Posterior cingulate gyrus (tissue), 11 donors: Measurements from ENCODE around the gene PVR.
"Not testable (repeated sequence)": the region's sequence is repeated elsewhere in the genome, so short reads cannot be mapped to it uniquely, and the experiment has no call there.

Experiments used
- DNase-seq, 10 donors: peaks; one replicate each; pipeline versions ENCODE4 v3.0.0 to v3.0.0-alpha.2; 2020 to 2021; ENCODE audit warnings: mixed read lengths in 3 of 10
- intact Hi-C: fragments of 100-400 bp; cut with DNase I; formaldehyde crosslinking; loops from one replicate; pipeline ENCODE4 v1.15.1; 2023

Gene PVR

GRCh38 chr19:44668985-44669764 lies 25.5 kb downstream of the PVR start:
- intact Hi-C loops: no loop called here
- DNase-seq: peak in 1 of 10 donors; percentile 32

- DNase-seq: peak in 1 of 10 donors; percentile 20
- intact Hi-C loops: not testable (repeated sequence)
Observed at GRCh38 chr19:44670027-44670426, 26.3 kb downstream of the PVR start.

DNA sequence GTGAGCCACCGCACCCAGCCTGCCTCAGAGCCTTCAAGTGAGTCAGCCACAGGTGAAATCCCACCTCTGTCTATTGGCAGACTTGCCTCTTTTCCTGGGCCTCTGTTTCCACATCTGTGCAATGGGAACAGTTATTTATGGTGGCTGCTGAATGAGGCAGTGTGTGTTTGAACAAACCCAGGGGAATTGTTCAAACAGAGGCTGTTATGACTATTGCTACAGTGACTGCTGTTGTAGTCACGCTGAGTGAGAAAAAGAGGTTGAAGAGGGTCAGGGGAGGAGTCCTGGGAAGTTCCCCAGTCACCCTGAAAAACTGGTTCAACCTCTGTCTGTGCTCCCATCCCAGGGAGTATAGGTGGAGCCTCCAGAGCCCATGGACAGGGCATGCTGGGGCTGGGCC lies 27.7 kb downstream of the PVR start, which contains the start of gene CEACAM19:
CEACAM19 (plus strand) TSS at position 83 of the 400 bp plus-strand sequence. CDS start 450 bp downstream, outside the sequence.
- no peak for DNase-seq
- intact Hi-C loops: no loop called here

DNA sequence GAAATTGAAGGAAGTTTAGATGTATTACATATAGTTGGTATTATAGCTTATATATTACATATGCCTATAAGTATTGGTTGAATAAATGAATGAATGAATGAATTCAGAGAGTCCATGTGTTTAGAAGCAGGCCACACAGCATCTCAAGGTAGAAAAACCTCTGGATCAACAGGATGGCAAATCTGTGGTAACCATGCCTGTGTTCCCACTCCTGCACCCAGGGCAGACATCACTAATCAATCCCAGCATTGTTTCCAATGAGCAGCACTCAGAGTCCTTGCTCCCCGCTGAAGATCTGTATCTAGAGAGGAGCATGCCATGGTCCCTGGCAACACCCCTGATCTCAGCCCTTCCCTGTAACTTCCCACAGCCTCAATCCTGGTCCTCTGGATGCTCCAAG lies 28.5 kb downstream of the PVR start:
- intact Hi-C loops: no loop called here
- DNase-seq: peak in 1 of 10 donors; percentile 9

GRCh38 chr19:44673510-44673909 lies 29.8 kb downstream of the PVR start:
- intact Hi-C loops: no loop called here

DNA sequence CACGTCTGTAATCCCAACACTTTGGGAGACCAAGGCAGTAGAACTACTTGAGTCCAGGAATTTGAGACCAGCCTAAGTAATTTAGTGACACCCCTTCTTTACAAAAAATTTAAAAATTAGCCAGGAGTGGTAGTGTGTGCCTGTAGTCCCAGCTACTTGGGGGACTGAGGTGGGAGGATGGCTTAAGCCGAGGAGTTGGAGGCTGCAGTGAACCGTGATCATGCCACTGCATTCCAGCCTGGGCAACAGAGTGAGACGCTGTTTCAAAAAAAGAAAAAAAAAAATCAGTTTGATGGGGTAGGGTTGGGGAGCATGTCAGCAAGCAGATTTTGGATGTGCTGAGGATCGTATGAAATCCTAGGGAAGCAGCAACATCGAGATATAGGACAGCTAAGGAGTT lies 31.8 kb downstream of the PVR start:
- intact Hi-C loops: no loop called here
- peak in 1 of 10 donors; percentile 12 for DNase-seq

More at GRCh38 chr19:44673510-44673909, 29.8 kb downstream of the PVR start:
- peak in 1 of 10 donors; percentile 1 for DNase-seq

DNA sequence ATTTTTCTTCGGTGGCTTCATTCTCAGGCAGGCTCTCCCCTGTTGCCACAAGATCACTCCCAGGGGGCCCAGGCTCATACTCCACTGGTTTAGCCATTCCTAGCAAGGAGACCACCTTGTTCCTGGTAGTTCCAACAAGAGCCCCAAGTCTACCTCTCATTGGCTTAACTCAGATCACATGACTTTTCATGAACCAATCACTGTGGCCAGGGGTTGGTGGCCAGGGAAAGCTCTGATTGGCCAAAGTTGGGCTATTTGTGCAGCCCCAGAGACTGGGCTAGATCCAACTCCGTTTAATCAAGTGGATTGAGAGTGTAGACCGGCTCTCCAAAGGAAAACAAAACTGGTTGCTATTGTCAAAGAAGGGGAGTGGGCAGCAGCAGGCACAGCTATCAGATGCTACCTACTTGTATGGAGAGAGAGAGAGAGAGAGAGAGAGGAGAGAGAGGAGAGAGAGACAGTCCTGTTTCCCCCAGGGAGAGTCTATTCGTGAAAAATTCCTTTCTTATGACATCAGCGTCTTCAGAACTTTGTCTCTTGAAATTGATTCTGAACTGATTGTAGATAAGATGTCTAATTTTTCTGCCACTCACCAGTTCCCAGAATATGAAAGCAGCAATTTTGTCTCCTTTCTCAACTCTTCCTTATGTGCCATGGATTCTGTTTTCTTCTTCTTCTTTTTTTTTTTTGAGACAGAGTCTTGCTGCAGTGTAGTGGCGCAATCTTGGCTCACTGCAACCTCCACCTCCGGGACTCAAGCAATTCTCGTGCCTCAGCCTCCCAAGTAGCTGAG lies 33.5 kb downstream of the PVR start:
- intact Hi-C loops: no loop called here
- DNase-seq: peak in 1 of 10 donors; percentile 7

DNA sequence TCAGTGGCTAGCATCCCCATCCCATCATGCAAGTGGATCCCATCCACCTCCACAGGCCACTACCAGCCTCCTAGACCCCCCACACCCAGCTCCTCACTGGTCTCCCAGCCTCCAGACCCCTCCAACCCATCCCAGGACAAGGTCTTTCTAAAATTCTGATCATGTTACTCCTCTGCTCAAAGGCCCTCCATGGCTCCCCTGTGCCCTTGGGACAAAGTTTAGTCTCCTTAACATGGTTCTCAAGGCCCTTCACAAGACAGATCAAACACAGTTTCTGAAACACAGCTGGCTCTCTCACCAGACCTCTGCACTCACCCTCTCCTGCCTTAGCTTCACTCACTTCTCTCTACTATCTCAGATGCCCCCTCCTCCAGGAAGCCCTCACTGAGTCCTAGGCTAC lies 36.8 kb downstream of the PVR start:
- intact Hi-C loops: no loop called here

DNA sequence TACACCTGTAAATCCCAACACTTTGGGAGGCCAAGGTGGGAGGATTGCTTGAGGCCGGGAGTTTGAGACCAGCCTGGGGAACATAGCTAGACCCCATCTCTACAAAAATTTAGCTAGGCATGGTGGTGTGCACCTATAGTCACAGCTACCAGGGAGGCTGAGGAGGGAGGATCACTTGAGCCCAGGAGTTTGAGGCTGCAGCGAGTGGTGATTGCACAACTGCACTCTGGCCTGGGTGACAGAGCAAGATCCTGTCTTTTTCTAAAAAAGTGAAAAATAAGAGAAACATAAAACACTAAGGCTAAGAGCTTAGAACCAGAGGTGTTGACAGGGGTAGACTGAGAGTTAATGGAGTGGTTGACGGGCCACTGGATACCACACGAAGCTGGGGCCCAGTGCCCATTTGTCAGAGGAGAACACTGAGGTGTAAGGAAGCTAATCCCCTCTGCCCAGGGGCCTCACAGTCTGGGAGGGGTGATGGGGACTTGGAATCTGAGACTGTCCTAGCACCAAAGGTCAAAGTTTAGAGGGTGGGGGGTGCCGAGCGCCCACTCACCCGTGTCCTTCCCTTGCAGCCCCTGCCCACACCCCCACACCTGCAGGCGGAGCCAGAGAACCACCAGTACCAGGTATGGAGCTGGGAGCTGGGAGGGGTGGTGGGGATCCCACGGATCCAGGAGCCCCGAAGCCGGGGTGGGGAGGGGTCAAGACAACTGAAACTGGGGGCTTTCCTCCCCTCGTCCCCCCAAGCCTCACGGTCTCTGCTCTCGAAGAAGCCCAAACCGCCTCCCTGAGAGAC lies 38.5 kb downstream of the PVR start:
- intact Hi-C loops: no loop called here
- DNase-seq: peak in 2 of 10 donors; percentile 48 to 54

More for the DNA sequence above, 36.8 kb downstream of the PVR start:
- peak in 1 of 10 donors; percentile 44 for DNase-seq

DNA sequence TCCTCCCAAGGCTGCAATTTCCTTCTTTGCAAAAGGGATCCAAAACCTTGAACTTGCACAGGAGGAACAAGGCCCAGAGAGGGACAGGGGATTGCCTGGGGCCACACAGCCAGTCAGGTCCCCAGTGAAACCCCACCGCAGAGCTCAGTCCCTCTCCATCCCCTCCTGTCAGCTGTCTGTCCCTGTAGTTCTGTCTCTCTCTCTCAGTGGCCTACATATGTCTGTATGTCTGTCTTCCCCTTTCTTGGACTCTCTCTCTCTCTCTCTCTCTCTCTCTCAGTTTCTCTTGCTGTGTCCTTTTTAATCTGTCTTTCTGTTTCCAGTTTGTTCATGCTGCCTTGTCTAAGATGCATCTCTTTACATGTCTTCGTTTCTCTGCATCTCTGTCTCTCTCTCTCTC lies 39.1 kb downstream of the PVR start:
- DNase-seq: peak in 1 of 10 donors; percentile 45
- intact Hi-C loops: no loop called here

DNA sequence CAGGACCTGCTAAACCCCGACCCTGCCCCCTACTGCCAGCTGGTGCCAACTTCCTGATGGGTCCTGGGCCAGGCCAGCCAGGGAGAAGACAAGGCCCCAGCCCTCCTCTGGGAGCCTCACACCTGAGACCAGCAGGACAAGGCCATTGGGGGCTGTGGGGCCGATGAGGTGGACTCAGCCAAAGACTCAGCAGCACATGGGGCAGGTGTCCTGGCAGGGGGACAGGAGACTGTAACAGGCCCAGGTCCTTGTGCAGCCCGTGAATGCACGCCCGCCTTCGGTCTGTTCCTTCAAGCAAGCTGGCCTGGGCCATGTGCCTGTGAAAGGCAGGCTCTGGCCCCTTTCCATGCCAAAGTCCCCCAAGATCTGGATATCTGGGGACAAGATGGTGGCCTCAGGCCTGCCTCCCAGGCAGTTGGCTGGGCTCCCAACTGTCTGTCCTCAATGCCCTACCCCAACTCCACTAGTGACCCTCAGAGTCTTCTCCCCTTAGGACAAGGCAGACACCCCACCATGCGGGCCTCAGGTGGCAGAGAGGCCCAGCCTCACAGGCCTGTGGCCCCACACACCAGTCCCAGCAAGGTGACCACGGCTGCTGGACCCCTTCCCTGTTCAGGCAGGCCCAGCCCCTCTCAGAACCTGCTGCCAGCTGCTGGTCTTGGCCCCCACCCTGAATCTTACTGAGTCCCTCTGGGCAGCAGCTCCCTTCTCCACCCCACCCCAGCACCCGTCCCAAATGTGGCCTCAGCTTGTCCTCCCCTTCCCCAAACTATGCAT lies 39.9 kb downstream of the PVR start:
- intact Hi-C loops: no loop called here

GRCh38 chr19:44684396-44684795 lies 40.7 kb downstream of the PVR start:
- intact Hi-C loops: not testable (repeated sequence)
- peak in 2 of 10 donors; percentile 12 to 65 for DNase-seq

More for the DNA sequence above, 39.9 kb downstream of the PVR start:
- peak in 2 of 10 donors; percentile 73 for DNase-seq

GRCh38 chr19:44684892-44685863 lies 41.5 kb downstream of the PVR start:
- DNase-seq: peak in 2 of 10 donors; percentile 22 to 54
- intact Hi-C loops: no loop called here

- intact Hi-C loops: no loop called here
- peak in 1 of 10 donors; percentile 20 for DNase-seq
Observed at GRCh38 chr19:44685877-44686276, 42.2 kb downstream of the PVR start.

DNA sequence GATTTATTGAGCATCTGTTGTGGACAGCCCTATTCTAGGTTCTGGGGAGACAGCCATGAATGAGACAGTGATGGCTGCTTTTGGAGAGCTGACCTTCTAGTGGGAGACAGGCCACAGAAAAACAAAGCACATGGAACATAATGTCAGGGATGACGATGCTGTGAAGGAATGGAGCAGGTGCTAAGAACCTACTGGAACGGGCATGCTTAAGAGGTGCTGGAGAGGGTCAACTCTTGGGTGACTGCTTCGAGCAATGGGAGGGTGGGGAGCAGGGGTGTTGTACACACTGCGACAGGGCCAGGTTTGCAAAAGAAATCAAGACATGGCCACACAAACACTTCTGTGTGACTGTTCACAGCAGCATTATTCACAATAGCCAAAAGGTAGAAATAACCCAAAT lies 43.2 kb downstream of the PVR start:
- DNase-seq: peak in 1 of 10 donors; percentile 31
- intact Hi-C loops: no loop called here

DNA sequence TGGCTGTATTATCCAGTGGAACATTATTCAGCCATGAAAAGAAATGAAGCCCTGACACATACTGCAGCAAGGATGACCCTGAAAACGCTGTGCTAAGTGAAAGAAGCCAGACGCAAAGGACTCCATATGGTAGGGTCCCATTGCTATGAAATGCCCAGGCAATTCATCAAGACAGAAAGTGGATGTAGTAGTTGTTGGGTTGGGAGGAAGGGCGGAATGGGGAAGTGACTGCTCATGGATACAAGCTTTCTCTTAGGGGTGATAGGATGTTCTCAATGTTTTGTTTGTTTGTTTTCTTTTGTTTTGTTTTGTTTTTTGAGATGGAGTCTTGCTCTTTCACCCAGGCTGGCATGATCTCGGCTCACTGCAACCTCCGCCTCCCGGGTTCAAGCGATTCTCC lies 44.2 kb downstream of the PVR start:
- intact Hi-C loops: no loop called here
- DNase-seq: no peak

- intact Hi-C loops: loop anchor here (1.0 kb wide), 1 partner anchor 81 kb away; no protein-coding TSS in a partner anchor
- peak; percentile 31 to 94 (median 66) for DNase-seq
Observed at GRCh38 chr19:44689290-44690130, 45.8 kb downstream of the PVR start.

DNA sequence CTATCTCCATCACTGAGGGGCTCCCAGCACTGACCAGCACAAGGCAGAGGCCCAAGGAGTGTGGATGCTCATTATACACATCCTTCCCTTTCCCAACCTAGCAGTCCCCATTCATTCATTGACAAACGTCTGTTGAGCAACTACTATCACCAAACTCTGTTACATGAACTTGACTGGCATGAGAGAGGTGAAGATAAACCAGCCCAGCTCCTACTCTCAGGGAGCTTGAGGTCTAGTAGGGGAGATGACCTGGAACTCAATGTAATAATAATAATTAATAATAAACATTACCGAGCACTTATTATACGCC lies 46.4 kb downstream of the PVR start:
- no peak for DNase-seq
- intact Hi-C loops: no loop called here
